NCI-H226 (cell line): ENCODE results near the gene GLB1L3.

ENCODE experiments used
- DNase-seq: peaks from one replicate; pipeline ENCODE4 v3.0.0-alpha.2; 2015

The GLB1L3 gene

GRCh38 chr11:134275534-134276395, at the start of gene GLB1L3:
Gene GLB1L3, plus strand, starts transcription at chr11:134276379. Its CDS starts 362 bp downstream, at chr11:134276741.
- DNase-seq, result no peak

GRCh38 chr11:134226806-134227325, 49.3 kb upstream of the GLB1L3 start:
- no peak for DNase-seq

GRCh38 chr11:134228625-134229024, 47.6 kb upstream of the GLB1L3 start:
- DNase-seq, result no peak

GRCh38 chr11:134229126-134229790, 46.9 kb upstream of the GLB1L3 start:
- DNase-seq, result no peak

- no peak for DNase-seq
Observed at GRCh38 chr11:134230339-134230738, 45.8 kb upstream of the GLB1L3 start.

- DNase-seq, result no peak
Observed at GRCh38 chr11:134231958-134232659, 44.1 kb upstream of the GLB1L3 start.

- DNase-seq, result no peak
Observed at GRCh38 chr11:134233729-134234179, 42.4 kb upstream of the GLB1L3 start.

- no peak for DNase-seq
Observed at GRCh38 chr11:134235399-134235798, 40.8 kb upstream of the GLB1L3 start.

GRCh38 chr11:134236834-134237556, 39.2 kb upstream of the GLB1L3 start:
- DNase-seq, result no peak

- no peak for DNase-seq
Observed at GRCh38 chr11:134237557-134237922, 38.6 kb upstream of the GLB1L3 start.

- no peak for DNase-seq
Observed at GRCh38 chr11:134238956-134239355, 37.2 kb upstream of the GLB1L3 start.

GRCh38 chr11:134240592-134240991, 35.6 kb upstream of the GLB1L3 start:
- DNase-seq, result no peak

GRCh38 chr11:134242376-134242775, 33.8 kb upstream of the GLB1L3 start:
- no peak for DNase-seq

GRCh38 chr11:134243913-134244312, 32.3 kb upstream of the GLB1L3 start:
- DNase-seq, result no peak

GRCh38 chr11:134244593-134244992, 31.6 kb upstream of the GLB1L3 start:
- DNase-seq, result no peak

- no peak for DNase-seq
Observed at GRCh38 chr11:134245434-134245833, 30.7 kb upstream of the GLB1L3 start.

- DNase-seq, result no peak
Observed at GRCh38 chr11:134246100-134246499, 30.1 kb upstream of the GLB1L3 start.

- no peak for DNase-seq
Observed at GRCh38 chr11:134246678-134247077, 29.5 kb upstream of the GLB1L3 start.

GRCh38 chr11:134248910-134249480, 27.2 kb upstream of the GLB1L3 start:
- no peak for DNase-seq

- no peak for DNase-seq
Observed at GRCh38 chr11:134250246-134250645, 25.9 kb upstream of the GLB1L3 start.

GRCh38 chr11:134250675-134251074, 25.5 kb upstream of the GLB1L3 start:
- no peak for DNase-seq
